CD8-positive, alpha-beta memory T cell (primary cell): Measurements from ENCODE around the gene NDUFS4. TPM values are rescaled to one million over a fixed set of nuclear protein-coding genes. Genes with fewer than 3 reads are reported as not detected.
"Not testable (repeated sequence)": the region's sequence is repeated elsewhere in the genome, so short reads cannot be mapped to it uniquely, and the experiment has no call there.

Experiments
- CTCF ChIA-PET: fragments of 350-600 bp; sonication (Branson Sonifier 250); formaldehyde crosslinking; loops from one replicate; lab custom pipeline; 2021; ENCODE audit warnings: antibody characterized with exemption; lab: Charles Lee
- POLR2A ChIA-PET: fragments of 350-600 bp; sonication (Branson Sonifier 250); formaldehyde crosslinking; loops from one replicate; lab custom pipeline; 2021; ENCODE audit warnings: antibody characterized with exemption; lab: Charles Lee
- DNase-seq, 5 donors: peaks; one replicate each; pipeline versions ENCODE4 v3.0.0 to v3.0.0-alpha.2; 2020 to 2022; ENCODE audit warnings: mixed read lengths in 1 of 5
- H3K27ac ChIP-seq: one replicate; pipeline ENCODE4 v1.7.0; 2013; ENCODE audit warnings: low read depth, mild to moderate bottlenecking, low read length, moderate library complexity
- H3K27me3 ChIP-seq: 2 replicates; pipeline ENCODE4 v1.7.0; 2013; ENCODE audit warnings: low read length, mild to moderate bottlenecking; ENCODE audit not compliant: insufficient read depth, poor library complexity, severe bottlenecking
- H3K36me3 ChIP-seq: 2 replicates; pipeline ENCODE4 v1.7.0; 2013; ENCODE audit warnings: mild to moderate bottlenecking, low read length, moderate library complexity; ENCODE audit not compliant: insufficient read depth
- H3K4me1 ChIP-seq: 2 replicates; pipeline ENCODE4 v1.7.0; 2013; ENCODE audit warnings: mild to moderate bottlenecking, low read length, moderate library complexity; ENCODE audit not compliant: insufficient read depth
- H3K4me3 ChIP-seq: 2 replicates; pipeline ENCODE4 v1.7.0; 2013; ENCODE audit warnings: mild to moderate bottlenecking, low read length
- H3K9me3 ChIP-seq: 2 replicates; pipeline ENCODE4 v1.7.0; 2013; ENCODE audit warnings: mild to moderate bottlenecking, low read length
- H3K27ac Mint-ChIP-seq, 8 donors: one replicate each; pipeline ENCODE4 v1.8.0; 2020 to 2021; ENCODE audit warnings: mixed read lengths in 8 of 8, mild to moderate bottlenecking in 6 of 8, inconsistent platforms in 3 of 8, moderate library complexity in 3 of 8
- H3K27me3 Mint-ChIP-seq, 2 donors: one replicate each; pipeline ENCODE4 v1.8.0; 2020 to 2021; ENCODE audit warnings: mixed read lengths in 2 of 2, mild to moderate bottlenecking in 1 of 2, moderate library complexity in 1 of 2
- H3K36me3 Mint-ChIP-seq, 3 donors: one replicate each; pipeline ENCODE4 v1.8.0; 2020 to 2021; ENCODE audit warnings: mixed read lengths in 3 of 3, inconsistent platforms in 1 of 3, mild to moderate bottlenecking in 1 of 3
- H3K4me1 Mint-ChIP-seq, 3 donors: one replicate each; pipeline ENCODE4 v1.8.0; 2020 to 2021; ENCODE audit warnings: mixed read lengths in 3 of 3, inconsistent platforms in 1 of 3, mild to moderate bottlenecking in 1 of 3
- H3K4me3 Mint-ChIP-seq, 7 donors: one replicate each; pipeline ENCODE4 v1.8.0; 2020 to 2021; ENCODE audit warnings: mixed read lengths in 7 of 7, mild to moderate bottlenecking in 6 of 7, moderate library complexity in 4 of 7, inconsistent platforms in 2 of 7
- H3K9me3 Mint-ChIP-seq, 5 donors: one replicate each; pipeline ENCODE4 v1.8.0; 2020 to 2022; ENCODE audit warnings: mixed read lengths in 5 of 5, mild to moderate bottlenecking in 3 of 5, moderate library complexity in 2 of 5, inconsistent platforms in 1 of 5
- polyA plus RNA-seq: library from polyadenylated mRNA; unstranded; fragments of 300-500 nt; fragmentation: Illumina TruSeq; gene quantifications from one replicate; pipeline ENCODE4 v1.2.3, GENCODE V29; 2021
- total RNA-seq, 2 experiments: library from RNA; stranded (reverse); gene quantifications; one replicate each; pipeline ENCODE4 v1.2.3, GENCODE V29; 2021

Gene NDUFS4
- total and polyA plus RNA-seq, 3 experiments from 2014 or later: 59.3 to 89.3 (median 61.7) TPM

DNA sequence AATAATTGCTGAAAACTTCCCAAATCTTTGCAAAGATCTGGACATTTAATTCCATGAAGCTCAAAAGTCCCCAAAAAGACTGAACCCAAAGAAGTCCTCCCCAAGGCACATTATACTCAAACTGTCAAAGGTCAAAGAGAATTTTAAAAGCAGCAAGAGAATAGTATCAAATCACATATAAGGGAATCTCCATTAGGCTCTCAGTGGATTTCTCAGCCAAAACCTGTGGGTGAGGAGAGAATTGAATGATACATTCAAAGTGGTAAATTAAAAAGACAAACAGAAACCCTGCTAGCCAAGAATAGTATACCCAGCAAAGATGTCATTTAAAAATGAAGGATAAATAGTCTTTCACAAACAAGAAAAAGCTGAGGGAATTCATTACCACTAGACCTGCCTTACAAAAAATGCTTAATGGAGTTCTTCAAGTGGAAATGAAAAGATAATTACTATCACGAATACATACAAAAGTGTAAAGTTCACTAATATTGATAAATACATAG is 134.1 kb downstream of the NDUFS4 start:
- Mint-ChIP-seq H3K9me3 (peaks cover 30 to 69% (median 59%) of the 10 kb centered on the region in 5 donors), H3K27me3 (no peaks in the 10 kb centered on the region), H3K36me3 (peaks cover 0 to 12% (median 2%) of the 10 kb centered on the region in 3 donors), H3K4me1 (no peaks in the 10 kb centered on the region), H3K4me3 (no peak overlapping the region), H3K27ac (no peak overlapping the region)
- CTCF ChIA-PET: no interaction called here
- no peak overlapping the region for H3K27ac ChIP-seq
- no peak for DNase-seq
- H3K9me3 ChIP-seq: peaks cover 13% of the 10 kb centered on the region
- no peak overlapping the region for H3K4me3 ChIP-seq
- POLR2A ChIA-PET: no interaction called here
- H3K27me3 ChIP-seq: no peaks in the 10 kb centered on the region
- no peaks in the 10 kb centered on the region for H3K36me3 ChIP-seq
- H3K4me1 ChIP-seq: no peaks in the 10 kb centered on the region

GRCh38 chr5:53710405-53710804 is 150.0 kb downstream of the NDUFS4 start:
- CTCF ChIA-PET: not testable (repeated sequence)

DNA sequence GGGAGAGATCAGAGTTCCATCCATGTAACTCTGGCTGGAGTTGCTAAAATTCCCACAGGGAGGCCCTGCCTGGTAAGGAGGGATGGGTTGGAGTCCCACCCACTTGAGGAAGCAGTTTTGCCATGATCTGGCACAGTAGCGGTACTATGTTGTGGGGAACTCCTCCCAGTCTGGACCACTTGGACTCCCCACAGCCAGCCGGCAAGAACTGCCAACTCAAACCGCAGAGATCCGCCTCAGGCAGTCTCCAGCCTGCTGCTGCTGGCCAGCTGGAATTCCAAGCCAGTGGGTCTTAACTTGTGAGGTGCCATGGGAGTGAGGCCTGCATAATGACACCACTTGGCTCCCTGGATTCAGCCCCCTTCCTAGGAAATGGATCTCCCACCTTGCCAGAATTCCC is 151.9 kb downstream of the NDUFS4 start:
- no peak overlapping the region for H3K27ac ChIP-seq
- H3K4me1 ChIP-seq: no peaks in the 10 kb centered on the region
- Mint-ChIP-seq H3K27me3 (peaks cover 3 to 8% of the 10 kb centered on the region in 2 donors), H3K4me1 (no peaks in the 10 kb centered on the region), H3K27ac (no peak overlapping the region), H3K9me3 (peaks cover 26 to 59% (median 50%) of the 10 kb centered on the region in 5 donors), H3K4me3 (no peak overlapping the region), H3K36me3 (peaks cover 0 to 5% (median 2%) of the 10 kb centered on the region in 3 donors)
- no peak for DNase-seq
- POLR2A ChIA-PET: no interaction called here
- H3K4me3 ChIP-seq: no peak overlapping the region
- H3K9me3 ChIP-seq: no peaks in the 10 kb centered on the region
- no peaks in the 10 kb centered on the region for H3K27me3 ChIP-seq
- H3K36me3 ChIP-seq: no peaks in the 10 kb centered on the region
- CTCF ChIA-PET: no interaction called here

More at GRCh38 chr5:53710405-53710804, 150.0 kb downstream of the NDUFS4 start:
- H3K36me3 Mint-ChIP-seq, H3K4me3 ChIP-seq, H3K9me3 ChIP-seq, POLR2A ChIA-PET, H3K36me3 ChIP-seq, H3K27ac ChIP-seq, H3K4me3 Mint-ChIP-seq, H3K27ac Mint-ChIP-seq, H3K4me1 Mint-ChIP-seq, DNase-seq, H3K27me3 ChIP-seq, H3K27me3 Mint-ChIP-seq, H3K4me1 ChIP-seq: not testable (repeated sequence)
- peaks cover 26 to 61% (median 52%) of the 10 kb centered on the region in 5 donors for H3K9me3 Mint-ChIP-seq

DNA sequence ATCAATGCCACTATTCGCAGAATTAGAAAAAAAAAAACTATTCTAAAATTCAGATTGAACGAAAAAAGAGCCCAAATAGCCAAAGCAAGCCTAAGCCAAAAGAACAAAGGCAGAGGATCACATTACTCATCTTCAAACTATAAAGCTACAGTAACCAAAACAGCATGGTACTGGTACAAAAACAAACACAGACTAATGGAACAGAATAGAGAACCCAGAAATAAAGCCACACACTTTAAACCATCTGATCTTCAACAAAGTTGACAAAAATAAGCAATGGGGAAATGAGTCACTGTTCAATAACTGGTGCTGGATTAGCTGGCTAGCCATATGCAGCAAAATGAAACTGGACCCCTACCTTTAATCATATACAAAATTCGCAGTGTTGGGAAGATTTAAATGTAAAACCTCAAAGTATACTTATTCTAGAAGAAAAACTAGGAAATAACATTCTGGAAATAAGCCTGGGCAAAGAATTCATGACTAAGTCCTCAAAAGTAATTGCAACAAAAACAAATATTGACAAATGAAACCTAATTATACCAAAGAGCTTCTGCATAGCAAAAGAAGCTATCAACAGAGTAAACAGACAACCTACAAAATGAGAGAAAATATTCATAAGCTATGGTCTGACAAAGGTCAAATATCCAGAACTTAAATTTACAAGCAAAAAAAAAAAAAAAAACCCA is 153.7 kb downstream of the NDUFS4 start:
- H3K36me3 Mint-ChIP-seq: peaks cover 0 to 9% (median 2%) of the 10 kb centered on the region in 3 donors
- H3K36me3 ChIP-seq: no peaks in the 10 kb centered on the region
- no peaks in the 10 kb centered on the region for H3K4me1 ChIP-seq
- H3K27ac ChIP-seq: no peak overlapping the region
- H3K9me3 Mint-ChIP-seq: peaks cover 23 to 58% (median 49%) of the 10 kb centered on the region in 5 donors
- no peaks in the 10 kb centered on the region for H3K9me3 ChIP-seq
- no peaks in the 10 kb centered on the region for H3K4me1 Mint-ChIP-seq
- no peaks in the 10 kb centered on the region for H3K27me3 ChIP-seq
- no peak overlapping the region for H3K27ac Mint-ChIP-seq
- no peak overlapping the region for H3K4me3 Mint-ChIP-seq
- CTCF ChIA-PET: no interaction called here
- POLR2A ChIA-PET: no interaction called here
- H3K27me3 Mint-ChIP-seq: peaks cover 1 to 8% of the 10 kb centered on the region in 2 donors
- H3K4me3 ChIP-seq: no peak overlapping the region
- DNase-seq: no peak

DNA sequence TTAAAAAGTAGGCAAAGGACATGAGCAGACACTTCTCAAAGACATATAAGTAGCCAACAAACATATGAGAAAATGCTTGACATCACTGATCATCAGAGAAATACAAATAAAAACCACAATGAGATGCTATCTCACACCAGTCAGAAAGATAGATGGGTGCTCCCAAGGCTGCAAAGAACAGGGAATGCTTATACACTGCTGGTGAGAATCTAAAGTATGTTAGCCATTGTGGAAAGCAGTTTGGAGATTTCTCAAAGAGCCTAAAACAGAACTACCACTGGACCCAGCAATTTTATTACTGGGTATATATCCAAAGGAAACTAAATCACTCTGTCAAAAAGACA is 154.2 kb downstream of the NDUFS4 start:
- H3K27ac ChIP-seq: no peak overlapping the region
- no peaks in the 10 kb centered on the region for H3K36me3 ChIP-seq
- no peak overlapping the region for H3K27ac Mint-ChIP-seq
- no peaks in the 10 kb centered on the region for H3K9me3 ChIP-seq
- POLR2A ChIA-PET: no interaction called here
- H3K4me1 ChIP-seq: no peaks in the 10 kb centered on the region
- no peak overlapping the region for H3K4me3 ChIP-seq
- H3K9me3 Mint-ChIP-seq: peaks cover 21 to 56% (median 46%) of the 10 kb centered on the region in 5 donors
- CTCF ChIA-PET: no interaction called here
- H3K27me3 ChIP-seq: no peaks in the 10 kb centered on the region
- no peak for DNase-seq
- no peak overlapping the region for H3K4me3 Mint-ChIP-seq
- peaks cover 1 to 8% of the 10 kb centered on the region in 2 donors for H3K27me3 Mint-ChIP-seq
- no peaks in the 10 kb centered on the region for H3K4me1 Mint-ChIP-seq
- H3K36me3 Mint-ChIP-seq: peaks cover 0 to 9% (median 2%) of the 10 kb centered on the region in 3 donors

- CTCF ChIA-PET: no interaction called here
- no peaks in the 10 kb centered on the region for H3K9me3 ChIP-seq
- Mint-ChIP-seq H3K27me3 (peaks cover 0 to 10% of the 10 kb centered on the region in 2 donors), H3K9me3 (peaks cover 10 to 34% (median 21%) of the 10 kb centered on the region in 5 donors), H3K4me3 (no peak overlapping the region), H3K27ac (no peak overlapping the region), H3K4me1 (no peaks in the 10 kb centered on the region), H3K36me3 (no peaks in the 10 kb centered on the region)
- DNase-seq: no peak
- no peaks in the 10 kb centered on the region for H3K36me3 ChIP-seq
- H3K27me3 ChIP-seq: no peaks in the 10 kb centered on the region
- no peaks in the 10 kb centered on the region for H3K4me1 ChIP-seq
- no peak overlapping the region for H3K4me3 ChIP-seq
- POLR2A ChIA-PET: no interaction called here
- no peak overlapping the region for H3K27ac ChIP-seq
These were observed 165.7 kb downstream of the NDUFS4 start for GRCh38 chr5:53726121-53726520.

DNA sequence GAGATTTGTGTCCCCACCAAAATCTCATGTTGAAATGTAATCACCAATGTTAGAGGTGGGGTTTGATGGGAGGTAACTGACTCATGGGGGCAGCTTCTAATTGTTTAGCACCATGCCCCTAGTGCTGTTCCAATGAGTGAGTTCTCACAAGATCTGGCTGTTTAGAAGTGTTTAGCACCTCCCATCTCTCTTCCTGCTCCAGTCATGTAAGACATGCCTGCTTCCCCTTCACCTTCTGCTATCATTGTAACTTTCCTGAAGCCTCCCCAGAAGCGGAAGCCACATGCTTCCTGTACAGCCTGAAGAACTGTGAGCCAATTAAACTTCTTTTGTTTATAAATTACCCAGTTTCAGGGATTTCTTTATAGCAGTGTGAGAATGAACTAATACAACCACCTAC is 170.5 kb downstream of the NDUFS4 start:
- Mint-ChIP-seq H3K4me3 (no peak overlapping the region), H3K27me3 (peaks cover 0 to 10% of the 10 kb centered on the region in 2 donors), H3K27ac (no peak overlapping the region), H3K36me3 (no peaks in the 10 kb centered on the region), H3K4me1 (no peaks in the 10 kb centered on the region), H3K9me3 (peaks cover 0 to 13% (median 10%) of the 10 kb centered on the region in 5 donors)
- Histone ChIP-seq H3K4me1 (no peaks in the 10 kb centered on the region), H3K36me3 (no peaks in the 10 kb centered on the region), H3K9me3 (no peaks in the 10 kb centered on the region), H3K4me3 (no peak overlapping the region), H3K27me3 (no peaks in the 10 kb centered on the region), H3K27ac (no peak overlapping the region)
- ChIA-PET POLR2A (no interaction called here), CTCF (no interaction called here)
- no peak for DNase-seq
